Transverse colon (tissue), 4 donors: ENCODE data around the gene VPS26C.

Experiments
- EP300 ChIP-seq: sonication (generic); formaldehyde crosslinking; IDR thresholded peaks from one replicate; pipeline ENCODE4 v1.6.1; 2017; ENCODE audit warnings: antibody characterized with exemption, low read depth
- POLR2A ChIP-seq: fragments of 450-650 bp; IDR thresholded peaks from one replicate; pipeline ENCODE4 v1.6.1; 2016; ENCODE audit warnings: antibody characterized with exemption, mild to moderate bottlenecking, moderate library complexity
- POLR2AphosphoS5 ChIP-seq, 3 donors: sonication (generic); formaldehyde crosslinking; IDR thresholded peaks; one replicate each; pipeline ENCODE4 v1.6.1; 2016; ENCODE audit warnings: antibody characterized with exemption in 3 of 3
- TF ChIP-seq, protein P1 (sequence below), 5 experiments: fragments of 200-600 bp in 3 of 5; fragments of 450-650 bp in 2 of 5; sonication (generic) in 3 of 5; IDR thresholded peaks; 1 replicate in 2 of 5; 2 replicates in 3 of 5; pipeline ENCODE4 v1.5.1; 2016 to 2017; ENCODE audit warnings: antibody characterized with exemption in 5 of 5, inconsistent platforms in 3 of 5, mild to moderate bottlenecking in 2 of 5, moderate library complexity in 1 of 5

- TF ChIP-seq, protein P1, sequence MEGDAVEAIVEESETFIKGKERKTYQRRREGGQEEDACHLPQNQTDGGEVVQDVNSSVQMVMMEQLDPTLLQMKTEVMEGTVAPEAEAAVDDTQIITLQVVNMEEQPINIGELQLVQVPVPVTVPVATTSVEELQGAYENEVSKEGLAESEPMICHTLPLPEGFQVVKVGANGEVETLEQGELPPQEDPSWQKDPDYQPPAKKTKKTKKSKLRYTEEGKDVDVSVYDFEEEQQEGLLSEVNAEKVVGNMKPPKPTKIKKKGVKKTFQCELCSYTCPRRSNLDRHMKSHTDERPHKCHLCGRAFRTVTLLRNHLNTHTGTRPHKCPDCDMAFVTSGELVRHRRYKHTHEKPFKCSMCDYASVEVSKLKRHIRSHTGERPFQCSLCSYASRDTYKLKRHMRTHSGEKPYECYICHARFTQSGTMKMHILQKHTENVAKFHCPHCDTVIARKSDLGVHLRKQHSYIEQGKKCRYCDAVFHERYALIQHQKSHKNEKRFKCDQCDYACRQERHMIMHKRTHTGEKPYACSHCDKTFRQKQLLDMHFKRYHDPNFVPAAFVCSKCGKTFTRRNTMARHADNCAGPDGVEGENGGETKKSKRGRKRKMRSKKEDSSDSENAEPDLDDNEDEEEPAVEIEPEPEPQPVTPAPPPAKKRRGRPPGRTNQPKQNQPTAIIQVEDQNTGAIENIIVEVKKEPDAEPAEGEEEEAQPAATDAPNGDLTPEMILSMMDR (IDR thresholded peaks at IDR 0.05) = no peak
- TF ChIP-seq EP300 = no peak
- TF ChIP-seq POLR2A = no peak
- TF ChIP-seq POLR2AphosphoS5 (IDR thresholded peaks at IDR 0.05) = no peak
These were observed 14.9 kb upstream of the VPS26C start for GRCh38 chr21:37281993-37282392.
